ENCODE results near the gene APLNR. TPM values are rescaled to one million over a fixed set of nuclear protein-coding genes. Genes with fewer than 3 reads are reported as not detected.

APLNR gene
- total and polyA plus RNA-seq, 4 experiments from 2014 or later, result not detected

GRCh38 chr11:57276971-57277675 lies 40.1 kb upstream of the APLNR start:
- intact Hi-C loops (cut with micrococcal nuclease), result no loop called here
- Mint-ChIP-seq H3K36me3 (no peaks in the 10 kb centered on the region), H3K27me3 (peaks cover 22% of the 10 kb centered on the region in 2 donors), H3K27ac (no peak overlapping the region), H3K9me3 (peaks cover 4 to 22% (median 13%) of the 10 kb centered on the region in 8 donors), H3K4me3 (no peak overlapping the region), H3K4me1 (peaks cover 3 to 6% (median 4%) of the 10 kb centered on the region in 4 donors)
- H3K4me1 ChIP-seq (ENCODE audit: insufficient read depth, low read length), result no peaks in the 10 kb centered on the region
- CTCF ChIA-PET (ENCODE audit: partially characterized antibody), result interaction anchor here (0.8 to 1.1 kb wide), 3 partner anchors 21 to 29 kb away, joined by 3 read pairs; no protein-coding TSS in a partner anchor
- no peak for DNase-seq
- no peak overlapping the region for H3K27ac ChIP-seq (ENCODE audit: low read depth, low read length)
- H3K4me3 ChIP-seq (ENCODE audit: low read length in 2 of 2), result no peak overlapping the region
- no peaks in the 10 kb centered on the region for H3K36me3 ChIP-seq (ENCODE audit: insufficient read depth, low read length)
- H3K27me3 ChIP-seq (ENCODE audit: insufficient read depth, low read length), result peaks cover 4% of the 10 kb centered on the region
- H3K9me3 ChIP-seq (ENCODE audit: control insufficient read depth in 1 of 2, low read length in 2 of 2), result no peaks in the 10 kb centered on the region
- POLR2A ChIA-PET (ENCODE audit: partially characterized antibody), result no interaction called here

- no peak overlapping the region for H3K27ac Mint-ChIP-seq
- Histone ChIP-seq H3K27ac (ENCODE audit: low read depth, low read length) (no peak overlapping the region), H3K27me3 (ENCODE audit: insufficient read depth, low read length) (peaks cover 4% of the 10 kb centered on the region), H3K4me3 (ENCODE audit: low read length in 2 of 2) (no peak overlapping the region), H3K9me3 (ENCODE audit: control insufficient read depth in 1 of 2, low read length in 2 of 2) (no peaks in the 10 kb centered on the region), H3K4me1 (ENCODE audit: insufficient read depth, low read length) (no peaks in the 10 kb centered on the region), H3K36me3 (ENCODE audit: insufficient read depth, low read length) (no peaks in the 10 kb centered on the region)
- intact Hi-C loops (cut with micrococcal nuclease), result no loop called here
- ChIA-PET CTCF (ENCODE audit: partially characterized antibody) (interaction anchor here (0.9 to 1.1 kb wide), 2 partner anchors 20 to 27 kb away, joined by 3 read pairs; no protein-coding TSS in a partner anchor), POLR2A (ENCODE audit: partially characterized antibody) (no interaction called here)
- H3K4me1 Mint-ChIP-seq, result peaks cover 3 to 6% (median 4%) of the 10 kb centered on the region in 4 donors
- H3K36me3 Mint-ChIP-seq, result no peaks in the 10 kb centered on the region
- DNase-seq, result no peak
- no peak overlapping the region for H3K4me3 Mint-ChIP-seq
- peaks cover 4 to 19% (median 10%) of the 10 kb centered on the region in 8 donors for H3K9me3 Mint-ChIP-seq
- H3K27me3 Mint-ChIP-seq, result peaks cover 25 to 27% of the 10 kb centered on the region in 2 donors
These were observed 39.3 kb upstream of the APLNR start for GRCh38 chr11:57276169-57276970.

GRCh38 chr11:57275582-57275981 lies 38.5 kb upstream of the APLNR start:
- no peak overlapping the region for H3K4me3 Mint-ChIP-seq
- H3K36me3 ChIP-seq (ENCODE audit: insufficient read depth, low read length), result no peaks in the 10 kb centered on the region
- intact Hi-C loops (cut with micrococcal nuclease), result no loop called here
- H3K9me3 ChIP-seq (ENCODE audit: control insufficient read depth in 1 of 2, low read length in 2 of 2), result no peaks in the 10 kb centered on the region
- peaks cover 4 to 18% (median 8%) of the 10 kb centered on the region in 8 donors for H3K9me3 Mint-ChIP-seq
- peaks cover 25 to 27% of the 10 kb centered on the region in 2 donors for H3K27me3 Mint-ChIP-seq
- H3K4me3 ChIP-seq (ENCODE audit: low read length in 2 of 2), result no peak overlapping the region
- no peak for DNase-seq
- CTCF ChIA-PET (ENCODE audit: partially characterized antibody), result no interaction called here
- H3K27ac ChIP-seq (ENCODE audit: low read depth, low read length), result no peak overlapping the region
- H3K36me3 Mint-ChIP-seq, result no peaks in the 10 kb centered on the region
- H3K4me1 ChIP-seq (ENCODE audit: insufficient read depth, low read length), result no peaks in the 10 kb centered on the region
- H3K4me1 Mint-ChIP-seq, result peaks cover 3 to 6% (median 4%) of the 10 kb centered on the region in 4 donors
- peaks cover 4% of the 10 kb centered on the region for H3K27me3 ChIP-seq (ENCODE audit: insufficient read depth, low read length)
- no peak overlapping the region for H3K27ac Mint-ChIP-seq
- POLR2A ChIA-PET (ENCODE audit: partially characterized antibody), result no interaction called here

- Mint-ChIP-seq H3K4me3 (no peak overlapping the region), H3K9me3 (peaks cover 4 to 18% (median 8%) of the 10 kb centered on the region in 8 donors), H3K27ac (no peak overlapping the region), H3K4me1 (peaks cover 3 to 6% (median 4%) of the 10 kb centered on the region in 4 donors), H3K27me3 (peaks cover 25 to 27% of the 10 kb centered on the region in 2 donors), H3K36me3 (no peaks in the 10 kb centered on the region)
- DNase-seq, result no peak
- Histone ChIP-seq H3K4me1 (ENCODE audit: insufficient read depth, low read length) (no peaks in the 10 kb centered on the region), H3K27ac (ENCODE audit: low read depth, low read length) (no peak overlapping the region), H3K9me3 (ENCODE audit: control insufficient read depth in 1 of 2, low read length in 2 of 2) (no peaks in the 10 kb centered on the region), H3K27me3 (ENCODE audit: insufficient read depth, low read length) (peaks cover 4% of the 10 kb centered on the region), H3K4me3 (ENCODE audit: low read length in 2 of 2) (no peak overlapping the region), H3K36me3 (ENCODE audit: insufficient read depth, low read length) (no peaks in the 10 kb centered on the region)
- ChIA-PET POLR2A (ENCODE audit: partially characterized antibody) (no interaction called here), CTCF (ENCODE audit: partially characterized antibody) (interaction anchor here (0.8 to 1.1 kb wide), 2 partner anchors 11 to 16 kb away, joined by 3 read pairs; no protein-coding TSS in a partner anchor)
- intact Hi-C loops (cut with micrococcal nuclease), result no loop called here
These were observed 38.0 kb upstream of the APLNR start for GRCh38 chr11:57274904-57275498.

- Mint-ChIP-seq H3K36me3 (no peaks in the 10 kb centered on the region), H3K9me3 (peaks cover 4 to 20% (median 9%) of the 10 kb centered on the region in 8 donors), H3K27ac (no peak overlapping the region), H3K4me1 (peaks cover 3 to 6% (median 4%) of the 10 kb centered on the region in 4 donors), H3K4me3 (no peak overlapping the region), H3K27me3 (peaks cover 18 to 21% of the 10 kb centered on the region in 2 donors)
- intact Hi-C loops (cut with micrococcal nuclease), result no loop called here
- DNase-seq, result no peak
- Histone ChIP-seq H3K27ac (ENCODE audit: low read depth, low read length) (no peak overlapping the region), H3K27me3 (ENCODE audit: insufficient read depth, low read length) (peaks cover 4% of the 10 kb centered on the region), H3K9me3 (ENCODE audit: control insufficient read depth in 1 of 2, low read length in 2 of 2) (no peaks in the 10 kb centered on the region), H3K4me1 (ENCODE audit: insufficient read depth, low read length) (no peaks in the 10 kb centered on the region), H3K36me3 (ENCODE audit: insufficient read depth, low read length) (no peaks in the 10 kb centered on the region), H3K4me3 (ENCODE audit: low read length in 2 of 2) (no peak overlapping the region)
- ChIA-PET CTCF (ENCODE audit: partially characterized antibody) (interaction anchor here (1.2 kb wide), 1 partner anchor 24 kb away, joined by 5 read pairs; no protein-coding TSS in a partner anchor), POLR2A (ENCODE audit: partially characterized antibody) (no interaction called here)
These were observed 36.5 kb upstream of the APLNR start for GRCh38 chr11:57273448-57274058.

GRCh38 chr11:57269571-57270021 lies 32.5 kb upstream of the APLNR start:
- Histone ChIP-seq H3K4me3 (ENCODE audit: low read length in 2 of 2) (no peak overlapping the region), H3K27me3 (ENCODE audit: insufficient read depth, low read length) (no peaks in the 10 kb centered on the region), H3K4me1 (ENCODE audit: insufficient read depth, low read length) (no peaks in the 10 kb centered on the region), H3K27ac (ENCODE audit: low read depth, low read length) (no peak overlapping the region), H3K9me3 (ENCODE audit: control insufficient read depth in 1 of 2, low read length in 2 of 2) (no peaks in the 10 kb centered on the region), H3K36me3 (ENCODE audit: insufficient read depth, low read length) (no peaks in the 10 kb centered on the region)
- CTCF ChIA-PET (ENCODE audit: partially characterized antibody), result interaction anchor here (0.9 to 1.3 kb wide), 2 partner anchors 9 to 20 kb away, joined by 3 read pairs; no protein-coding TSS in a partner anchor
- POLR2A ChIA-PET (ENCODE audit: partially characterized antibody), result no interaction called here
- intact Hi-C loops (cut with micrococcal nuclease), result no loop called here
- Mint-ChIP-seq H3K27ac (no peak overlapping the region), H3K27me3 (peaks cover 11 to 12% of the 10 kb centered on the region in 2 donors), H3K4me1 (no peaks in the 10 kb centered on the region), H3K36me3 (no peaks in the 10 kb centered on the region), H3K9me3 (peaks cover 7 to 39% (median 22%) of the 10 kb centered on the region in 8 donors), H3K4me3 (no peak overlapping the region)
- no peak for DNase-seq

Measured in CD4-positive, alpha-beta memory T cell (primary cell).